NCI-H2081 (cell line): ENCODE results near the gene ERCC2.

Source experiments
- DNase-seq, 2 experiments: peaks; one replicate each; lab custom pipeline; 2025; lab: John Stamatoyannopoulos, UW

ERCC2 gene

DNA sequence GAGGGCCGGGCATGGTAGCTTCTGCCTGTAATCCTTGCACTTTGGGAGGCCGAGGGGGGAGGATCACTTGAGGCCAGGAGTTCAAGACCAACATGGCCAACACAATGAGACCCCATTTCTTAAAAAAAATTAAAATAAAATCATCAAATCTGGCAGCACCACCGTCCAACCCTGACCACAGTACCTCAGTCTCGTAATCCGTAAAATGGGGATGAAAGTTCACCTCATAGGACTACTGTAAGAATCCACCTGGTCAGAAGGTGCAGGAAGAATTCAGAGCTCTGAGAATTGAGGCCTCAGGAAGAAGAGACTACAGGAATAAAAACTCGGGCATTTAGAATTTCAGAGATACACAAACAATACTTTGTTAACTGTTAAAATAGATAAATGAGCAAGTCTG is 31.4 kb upstream of the ERCC2 start:
- no peak for DNase-seq

DNA sequence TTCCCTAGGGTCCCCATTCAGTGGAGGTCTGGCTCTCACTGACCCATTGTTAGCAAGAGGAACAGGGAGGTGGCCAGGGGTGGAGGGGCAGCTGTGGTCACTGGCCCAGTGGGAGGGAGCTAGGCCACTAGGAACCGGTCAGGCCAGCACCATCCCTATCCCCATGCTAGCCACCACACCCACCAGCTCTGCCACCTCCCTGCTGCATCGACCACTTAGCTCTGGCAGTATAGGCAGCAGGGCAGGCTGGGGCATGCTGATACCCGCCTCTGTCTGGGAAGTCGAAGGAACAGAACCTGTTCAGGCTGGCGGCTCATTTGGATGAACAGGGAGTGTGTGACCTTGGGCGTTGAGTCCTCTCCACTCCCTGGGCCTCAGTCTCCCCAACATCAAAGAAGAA is 29.8 kb upstream of the ERCC2 start:
- no peak for DNase-seq

DNA sequence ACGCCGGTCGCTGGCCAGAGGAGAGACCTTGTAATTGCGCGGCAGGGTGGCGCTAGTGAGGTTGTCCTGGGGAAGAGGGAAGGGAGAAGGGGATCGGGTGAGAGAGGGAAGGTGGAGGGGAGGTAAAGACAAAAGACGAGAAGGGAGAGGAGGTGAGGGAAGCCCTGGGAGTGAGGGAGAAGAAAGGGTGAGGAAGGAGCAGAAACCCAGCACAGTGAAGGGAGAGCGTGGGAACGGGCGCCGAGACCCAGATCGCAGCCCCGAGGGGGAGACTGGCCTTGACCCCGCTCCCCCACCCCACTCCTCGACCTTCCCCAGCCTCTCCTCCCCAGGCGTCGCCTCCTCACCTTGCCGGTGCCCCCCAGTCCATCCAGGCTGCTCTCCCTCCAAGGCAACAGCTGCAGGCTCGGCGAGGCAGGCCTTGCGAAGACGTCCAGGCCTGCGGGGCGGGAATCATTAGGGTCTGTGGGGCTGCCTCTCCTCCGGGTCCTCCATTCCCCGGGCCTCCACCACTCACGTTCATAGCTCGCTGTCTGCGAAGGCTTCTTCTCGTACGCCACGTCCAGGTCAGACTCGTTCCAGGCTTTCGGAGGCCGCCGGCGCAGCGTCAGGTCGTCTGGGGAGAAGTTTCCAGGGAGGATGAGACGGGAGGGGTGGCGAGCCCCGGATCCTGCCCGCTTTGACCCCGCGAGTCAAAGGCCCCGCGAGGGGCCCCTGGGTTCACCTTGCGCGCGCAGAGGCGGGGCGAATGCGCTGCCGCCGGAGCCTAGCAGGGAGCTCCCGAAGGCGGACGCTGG is 25.6 kb upstream of the ERCC2 start:
- no peak for DNase-seq

DNA sequence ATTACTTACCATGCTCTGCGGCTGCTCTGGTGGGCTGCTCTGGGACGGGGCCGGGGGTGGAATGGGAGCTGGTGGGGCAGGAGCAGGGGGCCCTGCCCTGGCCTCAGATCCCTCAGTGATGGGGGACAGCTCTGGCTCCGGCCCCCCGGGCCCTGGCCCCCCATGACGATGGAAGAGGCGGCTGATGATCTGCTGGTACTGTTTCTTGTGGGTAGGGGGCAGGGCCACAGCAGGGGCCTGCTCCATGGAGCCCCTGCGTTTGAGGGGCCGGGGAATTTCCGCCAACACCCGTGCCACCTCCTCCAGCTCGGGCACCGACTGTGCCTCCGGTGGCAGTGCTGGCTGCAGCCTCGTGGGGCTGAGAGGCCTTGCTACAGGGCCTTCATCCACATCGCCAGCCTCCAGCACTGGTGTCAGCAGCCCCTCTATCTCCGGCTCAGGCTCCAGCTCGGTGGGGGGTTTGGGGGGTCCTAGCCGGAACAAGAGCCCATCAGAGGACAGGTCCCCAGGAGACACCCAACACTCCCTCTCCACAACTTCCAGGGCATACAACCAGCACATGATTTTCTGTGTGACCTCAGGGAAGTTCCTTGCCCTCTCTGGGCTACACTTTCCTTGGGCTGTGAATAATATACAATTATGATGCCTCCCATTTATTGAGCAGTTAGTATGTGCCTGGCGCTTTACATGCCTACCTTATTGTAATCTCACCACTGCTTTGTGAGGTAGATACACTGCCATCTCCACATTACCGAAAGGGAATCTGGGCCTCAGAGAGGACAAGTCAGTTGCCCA is 21.7 kb upstream of the ERCC2 start:
- no peak for DNase-seq

DNA sequence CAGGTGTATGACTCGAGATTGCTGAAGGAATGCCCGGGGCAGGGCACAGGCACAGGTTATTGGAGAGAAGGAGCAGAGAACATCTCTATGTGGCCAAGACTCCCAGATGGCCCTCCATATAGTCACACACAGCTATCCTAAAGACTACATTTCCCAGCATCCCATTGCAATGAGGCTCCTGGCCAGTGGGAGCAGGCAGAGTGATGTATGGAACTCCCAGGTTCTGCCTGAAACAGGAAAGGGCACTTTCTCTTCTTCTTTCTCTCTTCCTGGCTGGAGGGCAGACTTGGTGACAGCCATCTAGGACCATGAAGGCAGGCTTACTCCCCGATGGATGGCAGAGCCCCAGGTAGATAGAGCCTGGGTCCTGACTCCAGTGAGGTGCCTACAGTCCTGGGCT is 21.0 kb upstream of the ERCC2 start:
- no peak for DNase-seq

DNA sequence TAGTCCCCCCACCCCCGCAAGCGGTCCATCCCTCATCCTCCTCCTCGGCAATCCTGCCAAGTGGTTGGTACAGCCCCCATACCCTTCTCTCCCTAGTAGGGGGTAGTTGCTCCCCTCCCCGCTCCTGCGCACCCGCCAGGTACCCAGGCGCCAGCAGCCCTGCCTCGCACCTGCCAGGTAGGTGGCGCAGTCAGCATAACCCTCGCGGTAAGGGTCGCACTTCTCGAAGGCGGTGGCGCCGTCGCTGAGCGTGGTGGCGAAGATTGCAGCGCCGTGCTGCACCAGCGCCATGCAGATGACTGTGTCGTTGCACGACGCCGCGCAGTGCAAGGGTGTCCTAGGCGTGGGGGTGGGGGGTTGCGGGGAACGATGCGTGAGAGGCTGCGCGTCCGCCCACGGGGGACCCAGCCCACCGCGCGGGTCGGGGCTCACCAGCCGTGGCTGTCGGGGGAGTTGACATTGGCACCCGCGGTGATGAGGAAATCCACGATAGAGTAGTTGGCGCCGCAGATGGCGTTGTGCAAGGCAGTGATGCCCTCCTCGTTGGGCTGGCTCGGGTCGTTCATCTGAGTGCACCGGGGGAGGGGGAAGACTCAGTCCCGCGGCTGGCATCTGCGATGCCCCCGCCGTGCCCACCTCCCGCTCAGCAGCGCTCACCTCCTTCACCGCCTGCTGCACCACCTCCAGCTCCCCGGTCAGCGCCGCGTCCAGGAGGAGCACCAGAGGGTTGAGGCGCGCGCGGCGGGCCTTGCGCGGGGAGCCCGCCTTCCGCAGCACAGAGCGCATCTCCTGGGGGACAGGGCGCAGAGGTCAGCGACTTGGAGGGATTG is 15.2 kb upstream of the ERCC2 start:
- DNase-seq: no peak

DNA sequence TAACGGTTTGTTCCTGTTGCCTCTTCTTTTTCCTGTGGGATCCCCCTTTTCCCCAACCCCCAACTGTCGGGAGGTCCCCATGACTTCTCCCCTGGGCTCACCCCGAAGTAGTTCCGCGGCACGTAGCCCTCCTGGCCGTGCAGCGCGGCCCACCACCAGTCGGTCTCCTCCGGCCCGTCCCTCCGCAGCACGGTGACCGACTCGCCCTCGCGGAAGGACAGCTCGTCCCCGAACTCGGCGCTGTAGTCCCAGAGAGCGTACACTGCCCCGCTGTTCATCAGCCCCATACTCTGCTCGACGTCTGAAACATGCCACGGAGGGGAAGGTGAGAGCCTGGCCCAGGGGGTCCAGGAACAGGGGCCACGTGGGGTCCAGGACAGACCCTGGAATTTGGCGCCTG is 12.1 kb upstream of the ERCC2 start:
- no peak for DNase-seq

DNA sequence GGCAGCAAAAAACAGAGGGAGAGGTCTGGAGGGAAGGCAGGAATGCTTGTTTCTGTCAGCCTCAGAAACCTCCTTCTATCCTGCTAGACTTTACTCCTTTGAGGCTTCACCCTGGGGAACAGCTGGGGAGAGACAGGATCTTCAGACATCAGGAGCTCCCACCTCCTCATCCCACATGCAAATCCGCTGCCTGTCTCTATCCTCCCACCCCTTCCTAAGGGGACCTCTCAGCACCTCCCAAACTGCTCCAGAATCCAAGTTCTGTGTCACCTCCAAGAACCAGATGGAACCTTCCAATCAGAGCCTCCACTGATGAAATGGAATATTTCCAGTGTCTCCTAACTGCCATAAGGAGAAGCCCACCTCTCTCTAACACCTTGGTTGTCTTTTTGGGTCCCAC is 9.7 kb upstream of the ERCC2 start:
- DNase-seq: no peak

DNA sequence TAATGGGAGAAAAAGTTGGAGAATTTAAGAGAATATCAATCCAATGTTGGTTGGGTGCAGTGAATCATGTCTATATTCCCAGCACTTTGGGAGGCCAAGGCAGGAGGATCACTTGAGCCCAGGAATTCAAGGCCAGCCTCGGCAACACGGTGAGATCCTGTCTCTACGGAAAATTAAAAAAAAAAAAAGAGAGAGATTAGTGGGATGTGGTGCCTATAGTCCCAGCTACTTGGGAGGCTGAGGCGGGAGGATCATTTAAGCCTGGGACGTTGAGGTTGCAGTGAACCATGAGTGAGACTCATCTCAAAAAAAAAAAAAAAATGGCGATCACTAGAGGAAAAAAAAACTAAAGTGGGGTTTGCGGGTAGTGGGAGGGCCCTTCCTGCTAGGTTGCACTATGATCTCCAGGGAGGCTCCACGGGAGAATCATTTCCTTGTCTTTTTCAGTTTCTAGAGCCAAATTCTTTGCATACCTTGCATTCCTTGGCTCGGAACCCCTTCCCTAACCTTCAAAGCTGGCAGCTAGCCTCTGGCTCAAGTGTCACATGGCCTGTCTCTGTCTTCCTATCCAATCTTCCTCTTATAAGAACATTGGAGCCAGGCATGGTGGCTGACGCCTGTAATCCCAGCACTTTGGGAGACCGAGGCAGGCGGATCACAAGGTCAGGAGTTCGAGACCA is 5.8 kb upstream of the ERCC2 start:
- DNase-seq: no peak

DNA sequence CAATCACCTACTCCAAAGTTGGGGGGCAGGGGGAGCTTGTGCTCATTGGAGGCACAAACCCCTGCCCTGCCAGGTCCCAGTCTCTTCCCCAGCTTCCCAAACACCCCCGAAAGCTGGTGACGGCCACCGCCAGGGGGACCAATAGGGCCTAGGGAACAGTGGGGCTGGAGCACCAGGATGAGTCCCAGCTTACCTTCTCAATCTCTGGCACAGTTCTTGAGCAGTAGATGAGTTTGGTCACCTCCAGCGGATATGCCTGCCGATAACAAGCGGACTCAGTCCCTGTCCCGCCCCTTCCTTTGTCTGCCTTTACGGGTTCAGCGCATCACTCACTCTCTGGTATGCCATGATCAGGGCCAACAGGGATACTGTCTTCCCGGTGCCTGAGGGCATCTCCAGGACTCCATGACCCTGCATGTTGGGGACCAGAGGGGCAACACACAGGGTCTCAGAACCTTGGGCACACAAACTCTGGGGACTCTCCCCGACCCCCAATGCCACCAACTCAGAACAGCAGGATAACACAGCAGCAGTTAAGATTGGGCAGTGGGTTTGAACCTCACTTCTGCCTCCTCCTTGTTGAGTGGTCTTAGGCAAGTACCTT is 1.5 kb downstream of the ERCC2 start:
- DNase-seq: no peak

DNA sequence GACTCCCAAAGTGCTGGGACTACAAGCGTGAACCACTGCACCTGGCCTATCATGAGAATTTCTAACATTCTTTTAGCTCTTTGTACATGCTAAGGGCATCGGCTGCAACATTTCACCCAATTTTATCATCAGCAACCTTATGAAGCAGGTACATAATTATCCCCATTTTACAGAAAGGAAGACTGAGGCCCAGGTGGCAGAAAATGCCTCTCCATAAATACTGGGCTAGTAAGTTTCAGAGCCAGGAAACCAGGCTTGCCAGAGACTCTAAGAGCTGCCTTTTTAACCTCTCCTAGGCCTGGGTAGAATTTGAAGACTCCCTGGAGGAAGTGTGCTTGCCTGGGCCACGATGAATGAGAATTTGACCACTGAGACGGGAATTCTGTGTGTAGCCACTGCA is 2.2 kb downstream of the ERCC2 start:
- no peak for DNase-seq

DNA sequence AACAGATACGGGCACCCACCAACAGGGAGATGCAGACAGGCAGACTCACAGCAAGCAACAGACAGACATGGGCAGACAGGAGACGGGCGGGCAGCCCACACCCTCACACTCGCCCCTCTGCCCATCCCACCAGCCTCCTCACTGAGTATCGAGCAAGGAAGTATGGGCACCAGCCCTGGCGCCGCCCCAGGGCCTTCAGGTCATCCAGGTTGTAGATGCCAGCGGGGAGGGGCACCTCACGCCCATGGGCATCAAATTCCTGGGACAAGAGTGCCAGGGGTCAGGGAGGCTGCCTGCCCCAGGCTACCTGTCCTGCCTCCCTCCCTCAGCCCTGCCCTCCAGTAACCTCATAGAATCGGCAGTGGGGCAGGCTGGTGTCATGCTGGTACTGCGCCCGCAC is 5.7 kb downstream of the ERCC2 start:
- no peak for DNase-seq

DNA sequence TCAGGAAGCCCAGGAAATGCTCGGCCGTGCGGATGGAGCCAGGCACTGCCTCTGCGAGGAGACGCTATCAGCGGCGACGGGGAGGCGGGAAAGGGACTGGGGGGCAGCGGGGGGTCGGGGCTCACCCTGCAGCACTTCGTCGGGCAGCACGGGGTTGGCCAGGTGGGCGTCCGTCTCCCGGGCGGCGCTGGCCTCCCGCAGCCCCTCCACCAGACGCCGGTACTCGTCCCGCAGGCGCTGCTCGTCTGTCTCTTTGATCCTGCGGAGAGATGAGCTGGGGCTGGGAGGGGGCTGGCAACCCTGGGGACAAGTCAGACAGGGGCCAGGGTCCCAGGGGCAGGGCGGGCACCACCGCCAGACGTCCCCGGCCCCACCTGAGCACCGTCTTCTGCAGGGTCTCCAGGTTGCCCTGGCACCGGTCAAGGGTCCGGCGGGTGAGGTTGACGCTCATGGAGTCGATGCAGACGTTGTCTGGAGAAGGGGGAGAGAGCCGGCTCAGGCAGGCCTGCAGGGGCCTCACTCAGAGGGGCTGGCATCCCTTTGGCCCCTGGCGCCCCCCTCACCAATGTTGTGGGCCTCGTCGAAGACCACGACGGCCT is 6.4 kb downstream of the ERCC2 start:
- no peak for DNase-seq

DNA sequence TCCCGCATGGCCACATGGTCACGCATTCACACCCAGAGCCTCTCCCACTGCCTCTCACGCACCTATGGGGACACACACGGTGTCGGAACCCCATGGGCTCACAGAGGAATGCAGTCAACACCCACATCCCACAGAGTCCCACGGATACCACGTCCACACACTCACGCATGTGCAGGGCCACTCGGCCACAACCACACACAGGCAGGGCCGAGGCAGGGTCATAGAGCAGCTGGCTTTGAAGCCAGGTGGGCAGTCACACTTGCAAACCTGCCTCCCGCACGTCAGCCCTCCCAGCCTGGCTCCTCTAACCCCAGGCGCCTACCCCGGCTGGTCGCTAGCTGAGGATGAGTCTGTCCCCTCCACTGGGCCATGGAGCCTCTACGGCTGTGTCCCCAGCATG is 8.1 kb downstream of the ERCC2 start:
- DNase-seq: no peak

DNA sequence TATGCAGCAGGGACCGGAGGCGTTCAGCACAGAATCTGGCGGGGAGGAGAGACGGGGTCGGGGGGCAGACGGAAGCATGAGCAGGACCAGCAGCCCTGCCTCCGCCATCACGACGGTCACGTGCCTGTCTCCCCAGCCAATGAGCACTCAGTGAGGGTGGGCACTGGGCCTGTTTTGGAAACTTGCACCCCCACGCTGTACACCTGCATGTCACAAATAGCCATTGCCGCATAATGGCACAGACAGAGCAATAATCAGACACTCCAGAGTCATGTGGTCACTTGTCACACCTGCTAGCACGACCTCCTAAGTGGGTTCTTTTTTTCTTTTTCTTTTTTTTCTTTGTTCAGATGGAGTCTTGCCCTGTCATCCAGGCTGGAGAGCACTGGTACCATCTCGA is 8.8 kb downstream of the ERCC2 start:
- DNase-seq: no peak

DNA sequence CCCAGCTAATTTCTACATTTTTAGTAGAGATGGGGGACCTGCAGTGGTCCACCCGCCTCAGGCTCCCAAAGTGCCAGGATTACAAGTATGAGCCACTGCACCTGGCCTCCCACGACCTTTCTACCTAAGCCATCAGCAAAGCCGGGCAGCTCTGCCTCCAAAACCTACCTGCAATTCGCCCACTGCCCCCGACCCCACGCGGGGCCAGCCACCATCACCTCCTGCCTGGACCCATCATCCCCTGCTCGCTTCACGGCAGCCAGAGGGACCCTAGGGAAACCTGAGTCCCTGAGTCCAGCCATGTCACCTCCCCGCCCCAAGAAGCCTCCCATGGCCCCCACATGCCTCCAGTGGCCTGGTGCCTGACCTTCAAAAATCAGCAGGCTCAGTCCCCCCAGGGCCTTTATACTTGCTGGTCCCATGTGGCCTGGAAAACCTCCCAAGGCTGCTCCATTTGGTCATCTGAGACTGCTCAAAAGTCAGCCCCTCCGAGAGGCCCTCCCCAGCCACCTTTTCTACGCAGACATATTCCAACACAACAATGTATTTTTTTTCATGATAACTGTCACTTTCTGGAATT is 12.1 kb downstream of the ERCC2 start:
- DNase-seq: no peak

DNA sequence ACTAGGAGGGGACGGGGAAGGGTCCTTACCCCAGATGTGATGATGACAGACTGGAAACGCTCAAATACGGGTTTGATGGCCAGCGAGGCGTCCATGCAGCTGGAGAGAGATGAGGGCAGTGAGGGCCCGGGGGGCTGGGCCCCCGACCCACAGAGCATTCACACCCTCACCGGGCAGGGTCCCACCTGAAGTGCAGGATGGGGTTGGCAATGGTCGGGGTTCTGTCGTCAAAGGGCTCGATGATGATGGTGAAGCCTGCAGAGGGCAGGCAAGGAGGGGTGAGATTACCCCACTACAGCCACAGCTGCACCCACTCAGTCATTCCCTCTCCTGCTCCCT is 13.0 kb downstream of the ERCC2 start:
- no peak for DNase-seq

DNA sequence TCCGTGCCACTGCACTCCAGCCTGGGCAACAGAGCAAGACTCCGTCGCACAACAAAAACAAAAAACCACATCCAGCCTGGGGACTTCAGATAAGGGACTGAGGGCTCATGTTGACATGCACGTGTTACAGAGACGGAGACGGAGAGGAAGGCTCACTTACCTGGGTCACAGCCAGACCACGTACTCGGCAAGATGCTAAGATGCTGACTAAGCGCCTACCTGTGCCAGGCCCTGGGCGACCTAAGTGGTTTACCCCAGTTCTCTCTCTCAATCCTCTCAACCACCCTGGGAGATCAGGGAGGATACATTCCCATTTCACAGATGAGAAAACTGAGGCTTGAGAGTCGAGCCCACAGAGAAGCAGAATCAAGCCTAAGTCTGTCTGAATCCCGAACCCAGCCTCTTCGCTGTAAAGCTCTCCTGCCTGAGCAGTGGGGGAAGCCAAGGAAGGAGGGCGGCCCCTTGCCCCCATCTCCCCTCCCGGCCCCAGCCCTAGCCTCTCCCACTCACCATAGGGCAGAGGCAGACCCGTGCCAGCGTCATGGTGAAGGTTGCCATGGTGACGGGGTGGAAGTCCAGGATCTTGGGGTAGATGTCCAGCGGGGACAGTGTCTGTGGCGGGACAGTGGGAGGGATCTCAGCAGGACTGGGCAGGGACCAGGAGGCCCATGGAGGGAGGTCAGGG is 13.5 kb downstream of the ERCC2 start:
- no peak for DNase-seq

DNA sequence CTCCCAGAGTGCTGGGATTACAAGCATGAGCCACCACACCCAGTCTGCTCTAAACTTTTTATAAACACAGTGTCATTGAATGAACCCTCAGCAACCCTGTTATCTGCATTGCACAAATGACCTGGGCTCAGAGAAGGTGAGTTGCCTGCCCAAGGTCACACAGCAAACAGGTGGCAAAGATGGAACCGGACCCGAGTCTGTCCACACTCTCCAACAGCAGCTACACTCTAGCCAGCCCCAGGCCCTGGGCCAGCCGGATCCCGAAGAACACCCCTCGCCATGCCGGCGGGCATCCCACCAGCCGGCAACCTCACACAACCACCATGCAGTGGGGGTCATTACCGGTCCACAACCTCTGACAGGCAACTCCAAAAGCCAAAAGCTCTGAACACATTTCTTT is 14.5 kb downstream of the ERCC2 start:
- DNase-seq: no peak

DNA sequence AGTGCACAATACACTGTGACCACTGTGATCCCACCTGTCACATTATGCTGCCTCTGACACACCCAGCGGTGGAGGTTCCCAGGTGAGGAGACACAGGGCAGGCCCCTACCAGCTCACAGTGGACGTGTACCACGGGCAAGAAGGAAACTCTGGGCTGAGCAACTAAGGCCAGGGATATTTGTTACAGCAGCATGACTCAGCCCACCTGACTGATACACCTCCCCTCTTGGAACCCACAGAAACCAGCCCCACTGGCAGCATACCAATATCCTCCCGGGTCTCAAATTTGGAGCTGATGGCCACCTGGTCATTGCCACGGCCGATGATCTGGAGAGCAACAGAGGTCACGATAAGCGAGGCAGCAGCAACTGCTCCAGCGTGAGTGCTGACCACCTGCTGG is 15.0 kb downstream of the ERCC2 start:
- no peak for DNase-seq
